GM21717 (cell line): ENCODE results near the gene CD300C.
"Not testable (repeated sequence)": the region's sequence is repeated elsewhere in the genome, so short reads cannot be mapped to it uniquely, and the experiment has no call there.

Experiments used
- ATAC-seq: cut with Tn5 transposase; IDR thresholded peaks from one replicate; pipeline ENCODE4 v1.9.1; 2021; ENCODE audit warnings: mild to moderate bottlenecking, moderate library complexity; ENCODE audit not compliant: unreplicated experiment

The CD300C gene

GRCh38 chr17:74545843-74546230 is at the start of gene CD300C:
Gene CD300C, minus strand, starts transcription at chr17:74546115. Its CDS starts 333 bp downstream, at chr17:74545782.
- no peak for ATAC-seq

DNA sequence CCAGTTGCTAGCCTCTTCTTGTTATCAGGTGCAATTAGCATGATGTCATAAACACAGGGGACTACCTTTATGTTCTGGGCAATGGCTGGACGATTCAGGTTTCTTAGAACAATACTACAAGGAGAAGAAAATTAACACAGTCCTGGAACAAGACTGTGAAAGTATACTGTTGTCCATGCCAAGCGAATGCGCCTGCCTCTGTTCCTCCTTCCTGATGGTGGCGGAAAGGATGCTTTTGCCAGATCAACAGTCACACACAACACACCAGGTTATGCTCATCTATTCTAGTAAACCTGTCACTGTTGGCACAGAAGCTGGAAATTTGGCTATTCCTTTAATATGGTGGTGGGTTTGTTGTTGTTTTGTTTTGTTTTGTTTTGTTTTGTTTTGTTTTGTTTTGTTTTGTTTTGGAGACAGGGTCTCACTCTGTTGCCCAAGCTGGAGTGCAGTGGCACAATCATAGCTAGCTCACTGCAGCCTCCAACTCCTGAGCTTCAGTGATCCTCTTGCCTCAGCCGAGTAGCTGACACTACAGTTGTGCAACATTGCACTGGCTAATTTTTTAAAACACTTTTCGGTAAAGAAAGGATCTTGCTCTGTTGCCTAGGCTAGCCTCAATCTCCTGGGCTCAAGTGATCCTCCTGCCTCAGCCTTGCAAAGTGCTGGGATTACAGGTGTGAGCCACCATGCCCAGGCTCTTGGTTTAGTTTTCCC is 49.3 kb upstream of the CD300C start:
- ATAC-seq = no peak

GRCh38 chr17:74592087-74592990 is 46.4 kb upstream of the CD300C start, which contains the start of gene CD300LD:
Gene CD300LD, minus strand, starts transcription at chr17:74592283. Its CDS starts 81 bp downstream, at chr17:74592202.
- ATAC-seq = no peak

DNA sequence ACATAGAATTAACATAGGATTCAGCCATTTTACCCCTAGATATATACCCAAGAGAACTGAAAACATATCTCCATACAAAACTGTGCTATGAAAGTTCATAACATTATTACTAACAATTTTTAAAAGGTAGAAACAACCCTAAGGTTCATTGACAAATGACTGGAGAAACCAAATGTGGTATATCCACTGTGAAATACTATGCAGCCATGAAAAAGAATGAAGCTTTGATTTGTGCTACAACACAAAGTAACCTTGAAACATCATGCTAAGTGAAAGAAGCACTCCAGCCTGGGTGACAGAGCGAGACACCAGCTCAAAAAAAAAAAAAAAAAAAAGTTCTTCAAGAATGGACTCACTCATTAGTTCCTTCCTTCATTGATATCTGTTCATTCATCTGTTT is 45.6 kb upstream of the CD300C start:
- ATAC-seq = no peak

DNA sequence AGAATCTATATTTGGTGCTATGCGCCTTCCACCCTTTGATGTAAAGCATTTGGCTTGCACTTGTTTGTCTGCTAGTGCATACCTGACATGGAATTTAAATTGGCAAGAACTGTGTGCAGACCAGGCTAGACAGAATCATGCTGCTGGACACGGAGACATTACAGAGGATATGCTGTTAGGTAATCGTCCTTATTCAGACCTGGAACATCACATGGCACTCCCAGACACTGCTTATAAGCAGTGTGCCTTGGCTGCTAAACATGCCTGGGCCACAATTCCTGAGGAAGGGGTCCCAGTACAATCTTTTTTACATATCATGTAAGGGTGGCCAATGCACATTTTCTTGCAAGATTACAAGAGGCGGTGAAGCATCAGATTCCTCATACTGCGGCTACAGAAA is 39.8 kb upstream of the CD300C start:
- ATAC-seq = no peak

GRCh38 chr17:74584292-74585060 is 38.6 kb upstream of the CD300C start:
- ATAC-seq = no peak

- no peak for ATAC-seq
These were observed 36.7 kb upstream of the CD300C start for GRCh38 chr17:74582633-74583032.

- ATAC-seq = no peak
These were observed 34.0 kb upstream of the CD300C start for GRCh38 chr17:74579900-74580299.

DNA sequence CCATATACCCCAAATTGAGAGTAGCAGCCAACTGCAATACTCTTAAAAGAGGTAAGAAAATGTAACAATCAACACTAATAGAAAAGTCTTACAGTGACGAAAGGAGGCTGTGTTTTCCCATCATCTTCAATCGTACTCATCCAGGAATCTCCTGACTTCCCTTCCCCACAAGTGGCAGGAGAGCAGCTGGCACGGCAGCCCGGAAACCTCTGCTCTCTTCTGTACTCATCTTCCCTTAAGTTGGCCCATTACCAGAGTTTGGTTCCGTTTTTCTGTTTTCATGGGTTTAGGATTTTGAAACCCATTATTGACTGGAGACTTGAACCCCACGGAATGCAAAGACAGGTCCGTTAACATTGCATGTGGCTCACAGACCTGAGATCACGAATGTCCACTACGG is 33.1 kb upstream of the CD300C start:
- ATAC-seq = no peak

GRCh38 chr17:74574489-74575142 is 28.7 kb upstream of the CD300C start:
- ATAC-seq = no peak

DNA sequence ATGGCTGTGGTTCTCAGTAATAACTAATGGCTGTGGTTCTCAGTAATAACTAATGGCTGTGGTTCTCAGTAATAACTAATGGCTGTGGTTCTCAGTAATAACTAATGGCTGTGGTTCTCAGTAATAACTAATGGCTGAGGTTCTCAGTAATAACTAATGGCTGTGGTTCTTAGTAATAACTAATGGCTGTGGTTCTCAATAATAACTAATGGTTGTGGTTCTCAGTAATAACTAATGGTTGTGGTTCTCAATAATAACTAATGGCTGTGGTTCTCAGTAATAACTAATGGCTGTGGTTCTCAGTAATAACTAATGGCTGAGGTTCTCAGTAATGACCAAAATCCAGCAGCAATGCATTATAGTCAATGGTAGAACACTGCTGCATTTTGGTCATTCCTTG is 27.7 kb upstream of the CD300C start:
- not testable (repeated sequence) for ATAC-seq

- no peak for ATAC-seq
These were observed 27.3 kb upstream of the CD300C start for GRCh38 chr17:74573169-74573568.

- ATAC-seq = no peak
These were observed 25.8 kb upstream of the CD300C start for GRCh38 chr17:74571621-74572270.

DNA sequence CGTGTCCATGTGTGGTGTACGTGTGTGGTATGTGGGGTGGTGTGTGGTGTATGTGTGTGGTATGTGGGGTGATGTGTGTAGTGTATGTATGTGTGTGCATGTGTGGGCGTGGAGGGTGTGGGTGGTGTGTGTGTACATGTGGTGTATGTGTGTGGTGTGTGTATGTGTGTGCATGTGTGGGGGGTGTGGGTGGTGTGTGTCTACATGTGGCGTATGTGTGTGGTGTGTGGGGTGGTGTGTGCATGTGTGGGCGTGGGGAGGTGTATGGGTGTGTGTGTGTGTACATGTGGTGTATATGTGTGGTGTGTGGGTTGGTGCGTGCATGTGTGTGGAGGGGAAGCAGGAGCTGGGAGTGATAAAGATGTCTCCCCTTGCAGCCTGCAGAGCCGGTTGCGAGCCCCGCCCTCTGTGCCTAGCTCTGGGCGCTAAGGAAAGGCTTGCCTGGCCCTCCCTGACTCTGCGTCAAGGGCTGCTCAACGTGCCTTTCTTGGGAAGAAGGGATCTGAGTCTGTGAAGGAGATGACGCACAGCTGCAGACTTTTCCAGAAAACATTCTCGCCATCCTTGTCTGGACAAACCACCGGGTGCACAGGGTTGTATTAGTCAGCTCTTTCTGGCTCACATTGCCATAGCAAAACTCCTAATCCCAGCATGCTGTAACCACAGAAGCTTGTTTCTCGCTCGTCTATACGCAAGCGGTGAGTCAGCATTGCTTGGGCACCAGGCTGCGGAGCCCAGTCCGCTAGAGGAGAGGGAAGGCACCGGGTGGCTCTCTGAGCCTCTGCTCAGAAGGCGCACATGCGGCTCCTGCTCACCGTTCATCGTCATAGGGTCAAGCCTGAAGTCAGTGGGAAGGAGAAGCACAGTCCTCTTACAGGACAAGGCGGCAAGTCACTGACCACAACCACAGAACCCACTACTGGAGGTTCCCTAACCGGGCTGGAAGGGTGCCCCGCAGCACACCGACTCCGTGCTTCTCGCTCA is 23.4 kb upstream of the CD300C start:
- ATAC-seq = no peak

DNA sequence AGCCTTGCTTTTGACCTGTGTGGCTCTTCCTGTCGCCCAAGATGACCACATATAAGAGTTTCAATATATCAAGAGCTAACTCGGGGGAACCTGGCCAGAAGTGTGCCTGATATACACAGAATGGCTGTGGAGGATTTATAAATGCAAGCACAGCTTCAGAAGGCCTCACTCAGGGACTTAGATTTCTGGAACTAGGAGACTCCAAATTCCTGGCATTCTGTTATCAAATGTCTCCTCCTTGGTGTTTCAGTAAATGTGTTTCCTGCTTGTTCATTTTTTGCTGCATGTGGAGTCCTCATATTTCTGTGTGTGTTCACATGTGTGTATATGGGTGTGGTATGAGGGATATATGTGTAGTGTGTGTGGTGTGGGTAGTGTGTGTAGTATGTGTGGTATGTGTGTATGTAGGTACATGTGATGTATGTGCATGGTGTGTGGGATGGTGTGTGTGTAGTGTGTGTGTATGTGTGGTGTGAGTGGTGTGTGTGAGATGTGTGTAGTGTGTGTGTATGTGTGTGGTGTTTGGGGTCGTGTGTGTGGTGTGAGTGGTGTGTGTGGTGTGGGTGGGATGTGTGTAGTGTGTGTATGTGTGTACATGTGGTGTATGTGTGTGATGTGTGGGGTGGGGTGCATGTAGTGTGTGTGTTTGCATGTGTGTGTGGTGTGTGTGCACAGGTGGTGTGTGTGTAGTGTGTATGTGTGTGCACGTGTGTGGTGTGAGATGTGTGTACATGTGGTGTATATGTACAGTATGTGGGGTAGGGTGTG is 22.4 kb upstream of the CD300C start:
- ATAC-seq = no peak

DNA sequence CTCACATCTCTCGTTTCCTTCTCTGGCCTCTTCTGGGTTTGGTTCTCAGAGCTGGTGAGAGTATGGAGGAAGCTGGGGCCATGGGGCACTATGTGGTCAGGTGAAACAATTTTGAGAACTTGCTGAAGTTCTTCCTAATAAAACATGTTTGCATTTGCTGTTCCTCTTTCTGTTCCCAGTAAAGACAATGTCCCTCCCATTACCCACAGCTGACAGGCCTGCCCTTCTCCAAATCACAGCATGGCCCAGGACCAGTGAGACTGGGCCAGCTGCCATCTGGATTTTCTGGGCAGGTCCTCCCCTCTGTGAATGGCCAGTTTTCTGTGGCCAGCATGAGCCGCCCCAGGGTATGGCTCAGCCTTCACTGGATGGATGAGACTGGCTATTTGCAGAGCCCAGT is 21.5 kb upstream of the CD300C start, which contains the start of gene CD300H:
CD300H (minus strand) TSS at position 113 of the 400 bp plus-strand sequence.
- ATAC-seq = no peak

GRCh38 chr17:74566132-74566753 is 20.3 kb upstream of the CD300C start:
- no peak for ATAC-seq

DNA sequence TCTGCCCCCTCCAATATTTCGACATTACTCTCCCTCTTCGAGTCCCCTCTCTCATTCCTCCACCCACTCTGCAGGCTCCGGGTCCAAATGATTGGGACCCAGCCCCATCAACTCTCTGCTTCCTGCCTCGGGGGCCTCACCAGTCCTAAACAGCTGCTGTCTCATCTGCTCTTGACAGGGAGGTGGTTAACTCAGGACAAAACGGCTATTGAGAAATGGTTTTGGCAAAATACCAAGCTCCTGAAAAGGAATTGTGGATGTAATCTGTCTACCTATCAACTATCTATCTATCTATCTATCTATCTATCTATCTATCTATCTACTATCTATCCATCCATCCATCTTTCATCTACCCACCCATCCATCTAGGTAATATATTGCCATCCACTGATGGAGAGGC is 19.2 kb upstream of the CD300C start:
- no peak for ATAC-seq
